ENCODE results near the gene POLA1.

Gene POLA1

DNA sequence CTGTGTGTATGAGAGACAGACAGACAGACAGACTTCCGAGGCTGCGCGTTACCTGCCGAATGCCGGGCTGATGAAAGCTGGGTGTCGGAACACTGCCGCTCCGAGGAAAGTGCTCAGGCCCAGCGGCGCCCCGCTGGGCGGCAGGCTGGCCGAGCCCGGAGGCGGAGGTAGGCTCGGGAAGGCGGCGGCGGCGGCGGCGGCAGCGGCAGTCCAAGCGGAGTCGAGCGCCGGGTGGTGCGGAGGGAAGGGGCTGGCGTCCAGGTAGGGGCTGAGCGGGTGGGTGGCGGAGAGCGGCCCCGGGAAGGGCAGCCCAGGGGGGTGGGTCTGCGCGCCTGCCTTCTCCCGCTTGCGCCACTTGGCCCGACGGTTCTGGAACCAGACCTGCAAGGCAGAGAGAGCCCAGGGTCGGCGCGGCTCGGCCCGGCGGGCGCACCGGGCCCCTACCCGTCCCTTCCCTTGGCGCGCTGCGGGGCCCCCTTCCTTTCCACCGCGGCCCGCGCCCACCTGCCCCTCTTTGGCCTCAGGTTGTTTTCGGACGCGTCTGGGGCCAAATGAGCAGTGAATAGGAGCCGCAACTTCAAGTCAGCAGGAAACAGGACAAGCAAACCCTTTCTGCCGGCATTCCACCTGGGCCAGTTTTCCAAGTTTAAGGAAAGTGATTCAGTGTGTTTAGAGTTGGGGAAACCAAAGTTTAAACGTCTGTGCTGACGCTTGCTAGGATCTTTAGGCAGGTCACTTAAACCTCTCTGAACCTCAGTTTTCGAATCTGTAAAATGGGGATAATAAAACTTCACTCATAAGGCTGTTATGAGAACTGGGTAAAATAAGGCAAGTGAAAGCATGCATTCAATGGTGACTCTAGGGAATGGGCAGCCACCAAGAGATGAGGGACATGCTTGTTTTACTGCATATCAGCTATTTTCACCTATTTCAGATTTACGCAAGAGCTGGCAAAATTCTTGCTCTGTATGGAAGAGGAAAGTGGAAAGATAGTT lies 313.6 kb downstream of the POLA1 start:
- DNase-seq (ENCODE audit: low spot score): peak; percentile 33

DNA sequence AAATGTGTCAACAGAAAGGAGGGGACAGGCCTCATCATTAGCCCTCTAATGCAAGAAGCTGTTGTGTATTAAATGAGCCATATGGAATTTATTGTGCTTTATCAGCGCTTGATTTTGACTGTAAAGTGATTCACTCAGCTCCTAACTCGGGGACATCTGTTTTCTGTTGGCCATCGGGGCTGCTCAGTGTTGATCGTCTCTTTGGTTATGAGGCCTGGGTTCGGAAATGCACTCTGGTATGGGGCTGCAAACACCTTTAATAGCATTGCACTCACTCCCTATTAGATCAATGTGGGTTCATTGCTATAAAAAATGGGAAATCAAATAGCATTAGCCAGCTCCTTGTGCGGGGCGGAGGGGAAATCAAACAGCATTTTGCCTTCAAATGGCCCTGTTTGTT lies 315.7 kb downstream of the POLA1 start:
- no peak for DNase-seq (ENCODE audit: low spot score)

DNA sequence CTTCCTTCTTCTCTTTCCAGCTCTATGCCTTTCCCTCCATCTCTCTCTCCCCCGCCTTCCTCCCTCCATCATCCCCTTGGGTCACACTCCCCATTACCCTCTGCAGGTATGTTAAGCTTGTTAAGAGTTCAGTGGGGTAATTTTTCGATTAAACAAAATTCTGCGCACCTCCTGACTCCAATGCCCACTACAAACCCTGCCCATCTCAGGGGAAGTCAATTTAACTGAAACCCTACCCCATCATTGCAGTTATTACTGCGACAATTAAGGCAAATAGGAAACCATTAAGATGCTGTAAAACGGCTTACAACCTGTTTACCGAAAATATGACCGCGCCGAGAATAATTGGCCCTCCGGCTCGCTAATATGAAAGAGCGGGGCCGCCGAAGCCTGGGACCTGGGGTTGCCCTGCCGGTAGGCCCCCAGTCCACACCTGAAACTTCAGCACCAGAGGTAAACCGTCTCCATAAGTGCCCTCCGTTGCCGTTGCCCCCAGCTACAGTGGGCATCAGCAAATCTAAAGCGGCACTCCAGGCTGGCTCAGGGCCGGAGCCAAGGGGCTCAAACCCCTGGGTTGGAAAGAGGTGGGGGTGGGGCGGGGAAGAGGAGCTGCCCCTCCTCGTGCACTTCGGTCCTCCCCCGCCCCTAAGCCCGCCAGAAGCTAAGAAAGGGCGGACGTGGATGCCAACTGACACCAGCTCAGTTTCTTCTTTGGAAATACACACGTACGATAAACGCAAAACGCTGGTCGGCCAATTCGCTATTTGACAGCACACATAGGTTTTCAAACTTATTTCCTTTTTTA lies 317.3 kb downstream of the POLA1 start:
- no peak for DNase-seq (ENCODE audit: low spot score)

DNA sequence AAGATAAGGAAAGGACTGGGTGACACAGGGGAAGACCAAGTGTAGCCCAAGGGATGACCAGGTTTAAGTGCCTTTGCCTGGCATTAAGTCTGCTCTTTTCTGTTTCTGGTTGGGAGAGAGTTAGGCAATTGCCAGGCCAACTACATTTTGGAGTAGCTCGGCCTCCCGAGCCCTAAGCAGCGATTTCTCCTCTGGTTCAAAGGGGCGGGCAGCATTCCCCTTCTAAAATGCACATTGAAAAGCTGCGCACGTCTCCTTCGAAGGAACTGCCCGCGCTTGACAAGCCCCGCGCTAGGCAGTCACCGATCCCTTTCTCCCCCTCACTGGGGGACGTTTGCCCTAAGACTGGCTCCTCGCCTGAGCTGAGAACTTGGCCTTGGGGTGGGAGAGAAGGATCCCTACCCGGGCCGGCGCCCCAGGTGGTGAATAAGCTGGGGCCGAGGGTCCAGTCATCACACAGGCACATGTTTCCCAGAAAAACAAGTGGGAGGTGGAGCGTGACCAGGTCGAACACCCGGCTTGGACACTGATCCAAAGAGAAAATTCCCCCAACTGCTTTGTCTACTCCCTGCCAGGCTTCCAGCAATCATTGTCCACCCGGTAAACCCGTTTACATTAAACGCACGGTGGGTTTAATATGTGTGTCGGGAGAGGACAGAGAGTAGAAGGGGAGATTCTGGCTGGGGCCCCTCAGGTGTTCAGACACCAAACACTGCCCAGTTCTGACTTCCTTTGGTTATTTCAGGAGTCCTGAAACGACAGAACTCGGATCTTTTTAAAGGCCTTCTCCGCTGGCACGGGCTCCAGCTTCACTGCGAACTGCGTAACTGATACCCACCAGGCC lies 318.1 kb downstream of the POLA1 start:
- no peak for DNase-seq (ENCODE audit: low spot score)

DNA sequence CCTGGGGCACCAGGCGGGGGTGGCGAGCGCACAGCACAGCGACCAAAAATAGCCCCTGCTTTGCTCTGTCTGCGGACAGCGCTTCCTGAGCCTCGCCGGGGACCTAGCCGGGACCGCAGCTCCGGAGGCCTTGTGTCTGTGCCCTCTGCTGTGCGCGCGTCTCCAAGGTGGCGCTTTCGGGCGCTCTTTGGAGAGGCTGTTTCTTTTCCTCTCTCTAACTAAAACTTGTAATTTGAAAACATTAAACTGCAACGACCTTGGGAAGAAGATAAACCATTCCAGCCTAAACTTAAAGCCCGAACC lies 318.7 kb downstream of the POLA1 start:
- no peak for DNase-seq (ENCODE audit: low spot score)

DNA sequence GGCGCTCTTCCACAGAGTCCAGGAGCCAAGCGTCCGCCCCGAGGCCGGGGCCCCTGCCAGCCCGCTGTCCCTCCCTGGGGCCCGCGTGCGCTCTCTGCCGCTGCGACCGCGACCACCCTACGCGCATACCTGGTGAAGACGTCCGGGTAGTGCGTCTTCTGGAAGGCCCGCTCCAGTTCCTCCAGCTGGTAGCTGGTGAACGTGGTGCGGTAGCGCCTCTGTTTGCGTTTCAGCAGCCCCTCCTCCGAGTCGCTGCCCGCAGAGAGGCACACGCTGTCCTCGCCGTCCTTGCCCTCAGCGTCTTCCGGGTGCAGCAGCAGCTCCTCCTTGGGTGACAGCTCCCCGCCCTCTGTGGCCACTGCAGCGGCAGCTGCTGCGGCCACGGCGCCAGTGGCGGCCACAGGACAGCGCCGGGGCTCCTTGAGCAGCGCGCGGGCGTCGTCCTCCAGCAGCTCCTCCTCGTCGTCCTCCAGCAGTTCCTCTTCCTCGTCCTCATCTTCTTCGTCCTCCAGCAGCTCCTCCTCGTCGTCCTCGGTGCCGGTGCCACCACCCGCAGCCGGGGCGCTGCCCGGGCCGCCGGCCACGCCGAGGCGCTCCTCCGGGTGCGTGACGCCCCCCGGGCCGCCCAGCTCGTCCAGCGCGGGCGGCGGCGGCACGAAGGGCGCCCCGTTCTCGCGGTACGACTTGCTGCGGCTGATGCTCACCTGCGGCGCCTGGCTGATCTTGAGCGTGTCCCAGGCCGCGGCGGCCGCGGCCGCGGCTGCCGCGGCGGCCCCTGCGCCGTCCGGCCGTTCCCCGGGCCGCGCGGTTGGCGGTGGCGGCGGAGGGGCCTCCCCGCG lies 319.3 kb downstream of the POLA1 start:
- peak; percentile 45 for DNase-seq (ENCODE audit: low spot score)

DNA sequence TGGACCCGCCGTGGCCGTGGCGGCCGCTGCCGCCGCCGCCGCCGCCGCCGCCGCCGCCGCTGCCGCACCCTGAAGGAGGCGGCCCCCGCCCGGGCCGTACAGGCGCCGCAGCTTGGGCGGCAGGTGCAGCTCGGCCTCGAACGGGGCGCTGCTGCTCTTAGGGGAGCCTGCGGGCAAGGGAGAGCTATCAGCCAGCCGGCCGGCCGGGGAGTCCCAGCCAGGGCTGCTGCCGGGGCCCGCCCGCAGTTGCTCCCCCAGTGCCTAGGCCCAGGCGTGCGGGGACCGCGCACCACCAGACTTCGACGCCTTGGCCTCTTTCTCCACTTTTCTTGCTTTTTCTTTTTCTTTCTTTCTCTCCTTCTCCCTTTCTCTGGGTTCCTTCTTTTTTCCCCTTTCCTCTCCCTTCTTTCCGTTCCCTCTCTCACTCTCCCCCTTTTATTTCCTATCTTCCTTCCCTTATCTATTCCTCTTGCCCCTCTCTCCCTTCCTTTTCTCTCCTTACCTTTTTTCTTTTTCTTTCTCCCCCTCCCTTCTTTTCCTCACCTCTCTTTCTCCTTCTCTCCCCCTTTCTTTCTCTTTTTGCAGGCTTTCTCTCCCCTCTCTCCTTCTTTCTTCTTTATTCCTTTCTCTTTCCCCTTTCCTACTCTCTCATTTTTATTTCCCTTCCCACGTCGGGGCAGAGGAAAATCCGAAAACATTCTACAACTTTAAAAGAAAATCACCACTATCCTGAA lies 320.1 kb downstream of the POLA1 start:
- DNase-seq (ENCODE audit: low spot score): peak; percentile 50

DNA sequence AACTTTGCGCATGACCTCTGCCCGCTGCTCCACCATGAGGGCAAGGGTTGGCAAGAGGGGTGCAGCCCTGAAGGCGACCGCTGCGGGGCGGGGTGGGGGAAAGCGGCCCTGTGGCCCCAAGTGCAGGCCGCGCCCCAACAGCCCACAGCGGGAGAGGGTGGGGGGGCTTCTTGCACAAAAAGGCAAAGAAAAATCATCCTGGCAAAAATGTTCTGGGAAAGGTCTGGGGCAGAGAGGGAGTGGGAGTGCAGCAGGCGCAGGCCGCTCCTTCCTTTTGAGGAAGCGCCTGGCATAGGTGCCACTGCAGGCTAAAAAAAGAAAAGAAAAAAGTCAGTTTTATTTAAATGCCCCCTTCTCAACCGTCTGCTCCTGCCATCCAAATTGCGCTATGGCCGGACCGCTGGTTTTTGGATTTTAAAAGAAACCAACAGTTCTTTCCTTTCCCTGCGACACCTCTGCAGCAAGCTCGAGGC lies 320.7 kb downstream of the POLA1 start:
- DNase-seq (ENCODE audit: low spot score): no peak

DNA sequence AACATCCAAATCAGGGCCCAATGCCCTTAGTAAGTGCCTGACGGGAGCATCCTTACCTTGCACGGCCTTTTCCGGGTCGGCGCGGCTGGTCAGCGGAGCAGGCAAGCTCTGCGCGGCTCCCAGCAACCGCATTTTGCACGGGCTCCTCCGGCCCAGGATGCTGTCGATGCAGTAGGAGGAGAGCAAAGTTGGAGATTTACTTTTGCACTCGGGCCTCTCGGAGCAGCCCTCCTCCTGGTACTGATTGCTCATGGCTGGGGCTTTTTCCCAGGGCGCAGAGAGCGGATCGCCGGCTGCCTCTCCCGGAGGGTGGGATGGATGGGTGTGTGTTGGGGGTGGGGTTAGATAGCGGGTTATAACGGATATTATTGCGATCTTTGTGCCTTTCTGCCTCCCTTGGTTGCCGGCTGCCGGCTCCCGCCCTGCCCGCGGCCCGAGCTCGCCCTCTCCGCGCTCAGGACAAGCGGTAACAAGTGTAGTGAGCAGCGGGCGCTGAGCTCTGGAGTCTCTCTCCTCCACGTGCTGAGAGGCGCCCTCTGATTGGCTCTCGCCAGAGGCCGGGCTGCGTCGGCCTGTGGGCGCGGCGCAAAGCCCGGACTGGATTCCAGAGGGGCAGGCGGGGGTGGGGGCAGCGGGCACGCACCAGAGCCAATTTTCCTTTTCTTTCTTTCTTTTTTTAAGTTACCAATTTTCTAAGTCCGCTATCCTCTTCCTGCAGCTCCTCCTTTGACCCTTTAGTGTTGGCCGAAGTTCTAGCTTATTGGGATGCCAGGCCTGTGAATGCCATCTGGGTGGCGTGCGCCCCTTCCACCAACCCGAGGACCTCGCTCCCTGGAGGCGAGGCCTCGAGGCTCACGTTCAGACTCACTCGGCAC lies 322.0 kb downstream of the POLA1 start, which contains the start of gene ARX:
TSS of gene ARX (minus strand) at position 480 of the 875 bp plus-strand sequence. CDS start at position 252, 228 bp downstream.
- DNase-seq (ENCODE audit: low spot score): peak; percentile 73

DNA sequence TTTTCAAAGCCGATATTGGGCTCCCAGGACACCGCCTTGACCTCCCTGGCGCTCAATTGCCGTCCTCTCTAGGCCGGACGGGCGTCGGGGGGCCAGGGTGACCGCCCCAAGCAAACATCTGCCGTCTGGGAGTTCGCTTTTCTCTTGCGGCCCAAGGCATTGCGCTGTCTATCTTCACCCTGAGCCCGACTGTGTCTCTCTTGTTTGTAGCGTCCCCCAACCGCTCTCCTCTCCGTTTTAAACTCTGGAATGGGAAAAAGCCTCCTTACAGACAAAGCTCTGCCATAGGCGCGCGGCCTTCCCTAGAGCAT lies 322.6 kb downstream of the POLA1 start:
- no peak for DNase-seq (ENCODE audit: low spot score)

DNA sequence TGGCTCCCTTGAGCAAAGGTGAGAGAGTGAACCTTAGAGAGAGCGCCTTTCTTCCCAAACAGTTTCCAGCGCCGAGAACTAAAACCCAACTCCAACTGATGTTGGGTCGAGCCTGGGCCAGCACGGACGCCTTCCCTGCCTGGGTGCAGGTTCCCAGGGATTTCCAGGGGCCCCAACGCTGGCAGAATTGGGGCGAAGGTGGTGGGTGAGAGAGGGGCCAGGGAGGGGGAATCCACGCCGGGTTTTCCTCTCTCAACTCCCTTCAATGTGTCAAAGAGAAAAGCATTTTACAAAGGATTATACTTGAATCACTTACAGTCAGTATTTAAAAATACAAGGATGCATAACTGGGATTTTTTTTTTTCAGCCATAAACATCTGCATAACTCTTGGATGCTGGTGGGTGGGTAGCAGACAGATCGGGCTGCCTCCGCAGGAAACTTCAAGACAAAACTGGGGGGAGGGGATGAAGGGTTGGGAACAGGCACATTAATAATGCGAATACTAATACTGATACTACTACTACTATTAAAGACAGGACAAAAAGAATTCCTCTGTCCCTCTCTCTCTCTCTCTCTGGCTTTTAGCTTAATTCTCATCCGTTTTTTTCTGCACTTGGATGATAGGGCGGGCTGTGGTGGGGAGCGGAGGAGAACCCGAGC lies 323.4 kb downstream of the POLA1 start:
- DNase-seq (ENCODE audit: low spot score): no peak

DNA sequence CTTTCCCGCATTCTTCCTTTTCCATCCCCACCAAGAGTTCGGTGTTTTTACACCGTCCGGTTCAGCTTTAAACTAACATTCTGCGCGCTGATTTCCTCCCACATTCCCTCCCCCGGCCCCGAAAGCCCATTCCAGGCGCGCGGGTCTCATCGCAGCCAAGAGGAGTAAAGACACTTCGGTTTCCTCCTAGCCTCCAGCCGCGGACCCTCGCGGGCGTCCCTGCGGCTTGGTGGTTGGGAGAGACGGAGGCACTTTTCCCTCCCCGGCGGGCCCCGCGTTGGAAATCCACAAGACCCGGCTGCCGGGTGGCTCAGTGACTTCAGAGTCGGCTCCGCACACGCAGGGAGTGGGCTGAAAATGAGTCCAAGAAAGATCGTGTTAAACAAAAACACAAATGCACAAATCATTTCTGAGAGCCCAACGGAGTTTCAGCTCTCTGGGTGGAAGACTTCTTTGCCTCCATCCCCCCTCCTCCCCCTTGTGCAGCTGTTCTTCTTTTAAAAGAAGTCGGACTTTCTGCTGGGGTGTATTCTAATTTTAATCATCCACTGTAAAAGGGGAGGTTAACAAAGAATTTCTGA lies 324.0 kb downstream of the POLA1 start:
- DNase-seq (ENCODE audit: low spot score): no peak

DNA sequence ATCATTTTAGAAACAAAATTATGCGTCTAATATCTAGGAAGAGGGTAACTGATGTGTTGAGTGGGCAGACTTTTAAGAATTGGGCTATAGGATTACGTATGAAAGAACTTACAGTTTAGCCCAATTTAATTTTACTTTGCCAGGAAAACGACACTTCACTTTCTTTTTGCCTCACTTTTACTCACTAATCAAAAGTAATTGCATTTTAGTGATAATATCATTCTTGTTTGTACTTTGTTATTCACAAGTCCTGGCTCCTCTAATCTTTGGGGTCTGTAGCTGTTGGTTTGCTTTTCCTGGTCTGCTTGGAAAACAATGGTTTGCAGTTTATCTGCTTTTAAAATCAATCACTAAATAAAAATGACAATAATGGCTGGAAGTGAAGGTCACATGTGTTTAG lies 325.0 kb downstream of the POLA1 start:
- DNase-seq (ENCODE audit: low spot score): no peak

DNA sequence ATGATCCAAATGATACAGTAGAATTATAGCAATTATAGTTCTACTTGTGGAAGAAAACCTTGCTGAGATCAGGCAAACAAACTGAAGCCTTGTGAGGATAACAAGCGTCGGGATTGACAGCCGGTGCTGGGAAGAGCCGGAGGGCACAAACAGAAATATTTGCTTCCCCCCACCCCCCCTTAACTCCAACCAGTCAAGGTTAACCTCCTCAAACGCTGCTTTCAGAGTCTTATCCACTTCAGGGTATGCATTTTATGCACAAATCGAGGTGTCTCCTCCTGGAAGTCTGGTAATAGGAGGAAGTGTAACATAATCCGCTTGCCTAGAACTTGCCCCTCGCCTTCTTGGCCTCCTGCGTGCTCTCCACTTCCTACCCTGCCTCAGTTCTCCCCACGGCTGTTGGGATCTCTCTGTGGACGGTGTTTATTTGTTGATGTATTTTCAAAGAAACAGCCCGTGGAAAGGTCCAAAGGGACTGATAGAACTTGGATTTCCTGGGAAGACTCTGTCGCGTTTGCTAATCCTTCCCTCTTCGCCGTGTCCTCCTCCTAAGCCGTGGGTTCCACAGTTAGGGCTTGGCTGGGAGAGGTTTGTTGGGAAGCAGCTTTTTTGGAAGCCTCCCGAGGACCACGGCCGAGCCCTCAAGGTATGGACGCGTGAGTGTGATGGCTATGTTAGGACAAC lies 326.1 kb downstream of the POLA1 start:
- DNase-seq (ENCODE audit: low spot score): no peak

DNA sequence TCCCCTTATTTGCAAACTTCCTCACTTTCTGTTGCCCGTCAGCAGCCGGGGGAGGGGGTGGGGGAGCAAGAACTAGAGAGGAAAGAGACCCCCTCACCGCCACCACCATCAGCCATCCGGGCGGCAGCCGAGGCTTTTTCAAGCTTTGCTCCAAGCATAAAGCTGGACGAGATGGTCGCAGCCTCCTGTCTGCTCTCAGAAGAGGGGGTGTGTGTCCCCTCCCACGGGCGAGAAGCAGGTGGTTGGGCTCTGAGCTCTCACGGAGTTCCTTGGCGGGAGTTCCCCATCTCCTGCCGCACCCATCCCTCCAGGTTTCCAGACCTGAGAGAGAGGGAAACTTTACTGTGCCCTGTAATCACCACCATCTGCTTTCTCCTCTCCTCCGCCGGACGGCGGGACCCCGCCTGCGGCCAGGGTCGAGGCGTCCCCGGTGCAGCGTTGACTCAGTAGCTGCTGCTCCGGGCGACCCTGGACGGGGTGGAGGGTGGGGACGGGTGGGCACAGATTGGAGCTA lies 326.7 kb downstream of the POLA1 start:
- no peak for DNase-seq (ENCODE audit: low spot score)

DNA sequence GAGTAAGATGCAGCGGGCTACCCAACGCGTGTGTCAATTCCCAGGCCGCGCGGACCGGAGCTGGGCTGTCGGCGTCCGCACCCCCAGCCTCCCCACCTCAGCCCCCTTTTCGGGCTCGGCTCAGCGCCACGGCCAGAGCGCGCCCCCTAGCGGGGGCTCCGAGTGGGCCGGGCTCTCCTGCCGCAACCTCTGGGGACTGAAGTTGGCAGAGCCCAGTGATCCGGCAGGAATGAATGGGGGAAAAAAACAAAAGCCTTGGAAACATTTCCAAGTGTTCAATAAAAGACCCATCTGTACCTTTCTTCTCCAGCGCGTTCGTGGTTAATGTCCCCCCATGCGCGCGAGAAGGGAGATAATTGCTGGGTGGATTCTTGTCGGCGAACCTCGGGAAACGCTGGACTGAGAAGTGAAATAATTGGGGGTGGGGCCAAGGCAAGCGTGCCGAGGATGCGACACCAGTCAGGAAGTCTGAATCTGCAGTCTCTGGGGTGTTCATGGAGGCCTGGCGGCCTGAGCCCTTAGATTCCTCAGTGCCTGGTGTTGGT lies 327.3 kb downstream of the POLA1 start:
- peak; percentile 79 for DNase-seq (ENCODE audit: low spot score)

DNA sequence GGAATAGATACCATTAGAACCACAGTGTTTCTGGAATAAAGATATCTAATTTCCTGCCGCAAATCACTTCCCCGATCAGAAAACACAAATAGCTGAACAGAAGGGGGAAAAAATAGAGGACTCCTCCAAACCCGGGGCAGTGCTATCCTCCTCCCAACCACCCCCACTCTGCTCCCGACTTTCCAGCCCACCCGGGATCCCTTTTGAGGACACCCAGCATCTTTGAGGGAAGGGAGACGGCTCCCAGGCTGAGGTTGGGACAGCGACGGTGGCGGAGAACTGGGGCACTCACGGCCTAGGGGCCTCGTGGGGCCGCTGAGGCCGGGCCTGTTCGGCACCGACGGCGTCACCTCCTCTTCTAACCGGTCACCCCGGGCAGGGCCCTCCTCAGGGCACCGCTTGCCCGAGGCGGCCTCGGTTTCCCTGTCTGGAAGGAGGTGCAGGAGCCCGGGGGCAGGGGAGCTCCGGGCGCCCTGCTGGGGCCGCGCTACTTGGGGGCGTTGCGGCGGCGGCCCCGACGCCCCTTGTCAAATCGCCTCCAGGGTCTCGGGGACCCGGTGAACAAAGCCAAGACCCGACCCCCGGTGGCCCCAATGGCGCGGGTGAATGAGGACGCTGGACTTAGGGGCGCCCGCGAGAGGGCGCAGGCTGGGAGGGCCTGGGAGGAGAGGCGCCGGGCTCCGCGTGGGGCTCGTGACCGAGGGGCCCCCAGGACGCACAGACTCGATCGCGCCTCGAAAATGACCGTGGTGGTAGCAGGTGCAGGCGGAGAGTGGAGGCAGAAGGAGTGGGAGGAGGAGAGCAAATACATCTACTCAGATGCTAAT lies 329.0 kb downstream of the POLA1 start:
- no peak for DNase-seq (ENCODE audit: low spot score)
